Measurements from ENCODE around the gene PTPRE. TPM values are rescaled to one million over a fixed set of nuclear protein-coding genes. Genes with fewer than 3 reads are reported as not detected.

Gene PTPRE
- polyA plus RNA-seq, 1 of the 3 experiments (the other 2 are of a cell fraction): 11.8 TPM

GRCh38 chr10:127880557-127880956 is 26.3 kb upstream of the PTPRE start (continued):
- no peak for TF ChIP-seq USF2 (IDR thresholded peaks at IDR 0.05; ENCODE audit: borderline replicate concordance, low read depth, low read length)
- TF ChIP-seq FOSL2 (IDR thresholded peaks at IDR 0.05; ENCODE audit: borderline replicate concordance, low read depth): no peak

DNA sequence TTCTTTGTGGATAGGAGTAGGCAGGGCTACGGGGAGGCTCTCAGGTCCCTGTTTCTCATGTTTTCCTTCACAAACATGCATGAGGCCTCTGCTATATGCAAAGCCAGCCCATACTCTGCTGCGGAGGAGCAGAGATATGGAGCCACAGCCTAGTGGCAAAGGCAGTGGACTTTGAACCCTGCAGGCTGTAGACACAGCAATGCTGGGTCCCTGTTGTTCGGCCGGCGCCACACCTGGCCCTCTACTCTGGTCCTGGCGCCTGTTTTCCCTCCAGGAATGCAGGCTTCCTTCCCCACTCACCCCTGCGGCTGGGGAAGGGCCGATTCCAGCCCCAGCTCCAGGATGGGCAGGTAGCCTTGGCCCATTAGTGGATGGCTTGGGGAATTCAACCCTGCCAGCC is 25.6 kb upstream of the PTPRE start:
- H3K9me3 ChIP-seq: no peaks in the 10 kb centered on the region
- H3K27ac ChIP-seq (ENCODE audit: low read depth in 2 of 2, low read length in 1 of 2): no peak overlapping the region
- no peak overlapping the region for H3K4me2 ChIP-seq
- no peaks in the 10 kb centered on the region for H3K36me3 ChIP-seq (replicated peaks in 1 of 2; ENCODE audit: control insufficient read depth in 1 of 2, insufficient read depth in 2 of 2, low read length in 1 of 2)
- CTCF ChIA-PET: interaction anchor here (1.1 to 1.9 kb wide), 3 partner anchors 27 to 188 kb away, joined by 3 to 7 read pairs (median 3); no protein-coding TSS in a partner anchor
- H3K79me2 ChIP-seq (ENCODE audit: insufficient read depth): no peaks in the 10 kb centered on the region
- no peak for TF ChIP-seq RXRA (IDR thresholded peaks at IDR 0.05; ENCODE audit: borderline replicate concordance, low read depth)
- no peak for TF ChIP-seq ZBTB33 (IDR thresholded peaks at IDR 0.05; ENCODE audit: borderline replicate concordance, low read depth)
- no peak for TF ChIP-seq YY1 (IDR thresholded peaks at IDR 0.05; ENCODE audit: low read depth)
- TF ChIP-seq TCF12 (IDR thresholded peaks at IDR 0.05): no peak
- H2AFZ ChIP-seq (ENCODE audit: low read depth): no peak overlapping the region
- WGBS (ENCODE audit: low lambda C conversion rate): 68% methylated on average over 6 of the region's 8 CpGs
- H3F3A ChIP-seq (replicated peaks; ENCODE audit: insufficient read depth): no peaks in the 10 kb centered on the region
- no peaks in the 10 kb centered on the region; the same call in 1 of the 2 replicates for H3K27me3 ChIP-seq (ENCODE audit: insufficient read depth)
- POLR2A ChIA-PET: no interaction called here
- no peak overlapping the region for H3K9ac ChIP-seq
- no peaks in the 10 kb centered on the region for H4K20me1 ChIP-seq (ENCODE audit: insufficient read depth)
- no peaks in the 10 kb centered on the region for H3K4me1 ChIP-seq (ENCODE audit: control insufficient read depth in 1 of 2, insufficient read depth in 2 of 2, low read depth in 1 of 2, low read length in 1 of 2)
- no peak overlapping the region for H3K4me3 ChIP-seq (ENCODE audit: low read depth in 2 of 2, low read length in 1 of 2)
- no peaks in the 10 kb centered on the region for H3K9me2 ChIP-seq
- DNase-seq: no peak

- Histone ChIP-seq H3K79me2 (ENCODE audit: insufficient read depth) (no peaks in the 10 kb centered on the region), H3K4me1 (ENCODE audit: control insufficient read depth in 1 of 2, insufficient read depth in 2 of 2, low read depth in 1 of 2, low read length in 1 of 2) (no peaks in the 10 kb centered on the region), H3K4me2 (no peak overlapping the region), H4K20me1 (ENCODE audit: insufficient read depth) (no peaks in the 10 kb centered on the region), H2AFZ (ENCODE audit: low read depth) (no peak overlapping the region), H3K4me3 (ENCODE audit: low read depth in 2 of 2, low read length in 1 of 2) (no peak overlapping the region), H3F3A (replicated peaks; ENCODE audit: insufficient read depth) (no peaks in the 10 kb centered on the region), H3K27me3 (ENCODE audit: insufficient read depth) (no peaks in the 10 kb centered on the region; the same call in 1 of the 2 replicates), H3K27ac (ENCODE audit: low read depth in 2 of 2, low read length in 1 of 2) (no peak overlapping the region), H3K9me2 (no peaks in the 10 kb centered on the region), H3K36me3 (replicated peaks in 1 of 2; ENCODE audit: control insufficient read depth in 1 of 2, insufficient read depth in 2 of 2, low read length in 1 of 2) (no peaks in the 10 kb centered on the region), H3K9me3 (no peaks in the 10 kb centered on the region), H3K9ac (no peak overlapping the region)
- TF ChIP-seq GABPA (IDR thresholded peaks at IDR 0.05; ENCODE audit: low read depth) (no peak), NRF1 (IDR thresholded peaks at IDR 0.05; ENCODE audit: low read depth, low read length) (no peak), POLR2AphosphoS5 (IDR thresholded peaks at IDR 0.05; ENCODE audit: low read depth, low read length) (no peak)
- TF ChIP-seq, protein P1, sequence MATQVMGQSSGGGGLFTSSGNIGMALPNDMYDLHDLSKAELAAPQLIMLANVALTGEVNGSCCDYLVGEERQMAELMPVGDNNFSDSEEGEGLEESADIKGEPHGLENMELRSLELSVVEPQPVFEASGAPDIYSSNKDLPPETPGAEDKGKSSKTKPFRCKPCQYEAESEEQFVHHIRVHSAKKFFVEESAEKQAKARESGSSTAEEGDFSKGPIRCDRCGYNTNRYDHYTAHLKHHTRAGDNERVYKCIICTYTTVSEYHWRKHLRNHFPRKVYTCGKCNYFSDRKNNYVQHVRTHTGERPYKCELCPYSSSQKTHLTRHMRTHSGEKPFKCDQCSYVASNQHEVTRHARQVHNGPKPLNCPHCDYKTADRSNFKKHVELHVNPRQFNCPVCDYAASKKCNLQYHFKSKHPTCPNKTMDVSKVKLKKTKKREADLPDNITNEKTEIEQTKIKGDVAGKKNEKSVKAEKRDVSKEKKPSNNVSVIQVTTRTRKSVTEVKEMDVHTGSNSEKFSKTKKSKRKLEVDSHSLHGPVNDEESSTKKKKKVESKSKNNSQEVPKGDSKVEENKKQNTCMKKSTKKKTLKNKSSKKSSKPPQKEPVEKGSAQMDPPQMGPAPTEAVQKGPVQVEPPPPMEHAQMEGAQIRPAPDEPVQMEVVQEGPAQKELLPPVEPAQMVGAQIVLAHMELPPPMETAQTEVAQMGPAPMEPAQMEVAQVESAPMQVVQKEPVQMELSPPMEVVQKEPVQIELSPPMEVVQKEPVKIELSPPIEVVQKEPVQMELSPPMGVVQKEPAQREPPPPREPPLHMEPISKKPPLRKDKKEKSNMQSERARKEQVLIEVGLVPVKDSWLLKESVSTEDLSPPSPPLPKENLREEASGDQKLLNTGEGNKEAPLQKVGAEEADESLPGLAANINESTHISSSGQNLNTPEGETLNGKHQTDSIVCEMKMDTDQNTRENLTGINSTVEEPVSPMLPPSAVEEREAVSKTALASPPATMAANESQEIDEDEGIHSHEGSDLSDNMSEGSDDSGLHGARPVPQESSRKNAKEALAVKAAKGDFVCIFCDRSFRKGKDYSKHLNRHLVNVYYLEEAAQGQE (IDR thresholded peaks at IDR 0.05; ENCODE audit: low read depth, low read length): no peak
- POLR2A ChIA-PET: no interaction called here
- no peak for DNase-seq
- WGBS (ENCODE audit: low lambda C conversion rate): 51% methylated on average over 8 of the region's 8 CpGs
- CTCF ChIA-PET: interaction anchor here (1.1 to 1.9 kb wide), 3 partner anchors 28 to 187 kb away, joined by 3 to 7 read pairs (median 4); no protein-coding TSS in a partner anchor
Observed at GRCh38 chr10:127882391-127882790, 24.5 kb upstream of the PTPRE start.
